ENCODE measurements around the gene CARNS1. TPM values are rescaled to one million over a fixed set of nuclear protein-coding genes. Genes with fewer than 3 reads are reported as not detected.

CARNS1 gene
- total and polyA plus RNA-seq, 9 of the 15 experiments (the other 6 are each of a cell fraction or from before 2014, with no cell fraction given) = 0.01 to 0.18 (median 0.06) TPM; not detected in 3

DNA sequence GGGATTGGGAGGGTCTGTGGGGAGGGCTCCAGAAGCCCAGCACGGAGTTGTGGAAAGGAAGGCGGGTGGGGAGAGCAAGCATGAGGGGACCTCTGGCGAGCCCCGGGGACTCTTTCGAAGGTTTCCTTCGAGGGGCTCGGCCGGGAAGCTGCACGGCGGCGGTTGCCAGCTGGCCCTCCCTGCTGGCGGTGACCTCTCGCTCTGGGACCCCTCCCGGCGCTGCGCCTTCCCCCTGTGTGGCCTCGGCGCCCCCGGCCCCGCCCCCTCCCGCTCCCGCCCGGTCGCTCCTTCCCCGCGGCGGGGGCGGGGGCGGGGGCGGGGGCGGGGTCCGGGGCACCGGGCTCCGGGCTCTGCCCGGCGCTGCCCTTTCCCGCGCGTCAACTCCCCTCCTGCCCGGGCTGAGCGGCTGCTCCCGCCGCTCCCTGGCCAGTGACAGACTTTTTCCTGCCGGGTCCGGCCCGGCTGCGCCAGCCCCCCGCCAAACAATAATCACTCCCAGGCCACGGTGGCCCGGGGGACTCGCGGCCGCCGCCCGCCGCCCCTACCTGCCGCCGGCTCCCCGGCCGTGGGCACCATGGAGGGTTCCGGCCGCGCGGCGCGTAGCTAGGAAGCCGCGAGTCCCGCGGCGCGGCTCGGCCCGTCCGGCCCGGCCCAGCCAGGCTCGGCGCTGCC lies 43.0 kb upstream of the CARNS1 start (continued):
- TF ChIP-seq, protein P1, sequence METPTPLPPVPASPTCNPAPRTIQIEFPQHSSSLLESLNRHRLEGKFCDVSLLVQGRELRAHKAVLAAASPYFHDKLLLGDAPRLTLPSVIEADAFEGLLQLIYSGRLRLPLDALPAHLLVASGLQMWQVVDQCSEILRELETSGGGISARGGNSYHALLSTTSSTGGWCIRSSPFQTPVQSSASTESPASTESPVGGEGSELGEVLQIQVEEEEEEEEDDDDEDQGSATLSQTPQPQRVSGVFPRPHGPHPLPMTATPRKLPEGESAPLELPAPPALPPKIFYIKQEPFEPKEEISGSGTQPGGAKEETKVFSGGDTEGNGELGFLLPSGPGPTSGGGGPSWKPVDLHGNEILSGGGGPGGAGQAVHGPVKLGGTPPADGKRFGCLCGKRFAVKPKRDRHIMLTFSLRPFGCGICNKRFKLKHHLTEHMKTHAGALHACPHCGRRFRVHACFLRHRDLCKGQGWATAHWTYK (CRISPR knock-in tag; IDR thresholded peaks at IDR 0.05) = peak; percentile 25; the same call in 1 of the 2 replicates
- TF ChIP-seq JUND (IDR thresholded peaks at IDR 0.05; ENCODE audit: borderline replicate concordance, low read depth, low read length) = no peak
- no peak for TF ChIP-seq JUND (tag; IDR thresholded peaks at IDR 0.05; ENCODE audit: borderline replicate concordance, low read depth, low read length)
- peak; percentile 18; the same call in 1 of the 2 replicates for TF ChIP-seq CXXC5 (CRISPR knock-in tag; IDR thresholded peaks at IDR 0.05)
- no peak for TF ChIP-seq TAL1 (IDR thresholded peaks at IDR 0.05)
- no peak for TF ChIP-seq HNRNPK (IDR thresholded peaks at IDR 0.05; ENCODE audit: low read depth, low read length, poor library complexity, severe bottlenecking)
- TF ChIP-seq HMGN3 (IDR thresholded peaks at IDR 0.05; ENCODE audit: borderline replicate concordance, extremely low read depth, insufficient read length, low read depth, low read length) = no peak
- TF ChIP-seq ZNF584 (CRISPR knock-in tag; IDR thresholded peaks at IDR 0.05; ENCODE audit: low read depth) = no peak
- no peak; a peak in 2 of 4 replicates for TF ChIP-seq MAZ (CRISPR knock-in tag; conservative IDR thresholded peaks at IDR 0.05 in 1 of 2, IDR thresholded peaks at IDR 0.05 in 1 of 2)
- peak; percentile 51; the same call in 1 of the 2 replicates for TF ChIP-seq SMAD4 (CRISPR knock-in tag; conservative IDR thresholded peaks at IDR 0.05)
- no peak for TF ChIP-seq FOXK2 (conservative IDR thresholded peaks at IDR 0.05 in 1 of 2, IDR thresholded peaks at IDR 0.05 in 1 of 2; ENCODE audit: low read depth in 2 of 2)
- TF ChIP-seq XRCC4 (IDR thresholded peaks at IDR 0.05; ENCODE audit: extremely low read depth, insufficient read depth, insufficient read length) = no peak
- no peak for TF ChIP-seq CREM (IDR thresholded peaks at IDR 0.05; ENCODE audit: low read depth)
- no peak for TF ChIP-seq TEAD4 (IDR thresholded peaks at IDR 0.05; ENCODE audit: low read length)
- TF ChIP-seq TEAD4 (CRISPR knock-in tag; IDR thresholded peaks at IDR 0.05; ENCODE audit: borderline replicate concordance) = no peak
- no peak for TF ChIP-seq TAF7 (tag; IDR thresholded peaks at IDR 0.05)
- no peak for TF ChIP-seq TFAM (CRISPR knock-in tag; conservative IDR thresholded peaks at IDR 0.05)
- TF ChIP-seq ZNF695 (CRISPR knock-in tag; IDR thresholded peaks at IDR 0.05) = no peak
- TF ChIP-seq SRSF1 (IDR thresholded peaks at IDR 0.05; ENCODE audit: low read depth, low read length) = no peak
- no peak for TF ChIP-seq SIRT6 (IDR thresholded peaks at IDR 0.05; ENCODE audit: low read depth, low read length)
- TF ChIP-seq C11orf30 (IDR thresholded peaks at IDR 0.05; ENCODE audit: low read depth) = no peak
- TF ChIP-seq RBBP5 (IDR thresholded peaks at IDR 0.05; ENCODE audit: borderline replicate concordance, insufficient read depth, low read length, poor library complexity, severe bottlenecking) = no peak
- TF ChIP-seq ZFP1 (CRISPR knock-in tag; IDR thresholded peaks at IDR 0.05) = no peak
- TF ChIP-seq, protein P2, sequence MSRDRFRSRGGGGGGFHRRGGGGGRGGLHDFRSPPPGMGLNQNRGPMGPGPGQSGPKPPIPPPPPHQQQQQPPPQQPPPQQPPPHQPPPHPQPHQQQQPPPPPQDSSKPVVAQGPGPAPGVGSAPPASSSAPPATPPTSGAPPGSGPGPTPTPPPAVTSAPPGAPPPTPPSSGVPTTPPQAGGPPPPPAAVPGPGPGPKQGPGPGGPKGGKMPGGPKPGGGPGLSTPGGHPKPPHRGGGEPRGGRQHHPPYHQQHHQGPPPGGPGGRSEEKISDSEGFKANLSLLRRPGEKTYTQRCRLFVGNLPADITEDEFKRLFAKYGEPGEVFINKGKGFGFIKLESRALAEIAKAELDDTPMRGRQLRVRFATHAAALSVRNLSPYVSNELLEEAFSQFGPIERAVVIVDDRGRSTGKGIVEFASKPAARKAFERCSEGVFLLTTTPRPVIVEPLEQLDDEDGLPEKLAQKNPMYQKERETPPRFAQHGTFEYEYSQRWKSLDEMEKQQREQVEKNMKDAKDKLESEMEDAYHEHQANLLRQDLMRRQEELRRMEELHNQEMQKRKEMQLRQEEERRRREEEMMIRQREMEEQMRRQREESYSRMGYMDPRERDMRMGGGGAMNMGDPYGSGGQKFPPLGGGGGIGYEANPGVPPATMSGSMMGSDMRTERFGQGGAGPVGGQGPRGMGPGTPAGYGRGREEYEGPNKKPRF (IDR thresholded peaks at IDR 0.05; ENCODE audit: low read depth, low read length) = no peak
- no peak for TF ChIP-seq GABPA (tag; conservative IDR thresholded peaks at IDR 0.05; ENCODE audit: low read depth)
- TF ChIP-seq DIDO1 (tag; IDR thresholded peaks at IDR 0.05; ENCODE audit: low read depth) = no peak
- no peak for TF ChIP-seq SMAD3 (CRISPR knock-in tag; conservative IDR thresholded peaks at IDR 0.05)

Data from K562 (cell line).